ENCODE data around the gene MAML2.

GRCh38 chr11:96194581-96195374 is 148.2 kb downstream of the MAML2 start:
- no peak for TF ChIP-seq CTCF (IDR thresholded peaks at IDR 0.05)
- TF ChIP-seq POLR2A (IDR thresholded peaks at IDR 0.05), result no peak

All from esophagus squamous epithelium (tissue), 4 donors.